OCI-LY1 (cell line): ENCODE measurements around the gene CTXN2.

ENCODE experiments used
- CTCF ChIP-seq: fragments of 200-600 bp; sonication (generic), shearing (Covaris generic); IDR thresholded peaks from 2 replicates; pipeline ENCODE4 v1.5.1; 2017; ENCODE audit warnings: mild to moderate bottlenecking, antibody characterized with exemption, low read length, moderate library complexity, mixed read lengths
- EZH2 ChIP-seq: fragments of 200-600 bp; sonication (generic), shearing (Covaris generic); IDR thresholded peaks from 2 replicates; pipeline ENCODE4 v1.8.0; 2017; ENCODE audit warnings: borderline replicate concordance, mixed run types, mild to moderate bottlenecking, antibody characterized with exemption, low read length, moderate library complexity, mixed read lengths

DNA sequence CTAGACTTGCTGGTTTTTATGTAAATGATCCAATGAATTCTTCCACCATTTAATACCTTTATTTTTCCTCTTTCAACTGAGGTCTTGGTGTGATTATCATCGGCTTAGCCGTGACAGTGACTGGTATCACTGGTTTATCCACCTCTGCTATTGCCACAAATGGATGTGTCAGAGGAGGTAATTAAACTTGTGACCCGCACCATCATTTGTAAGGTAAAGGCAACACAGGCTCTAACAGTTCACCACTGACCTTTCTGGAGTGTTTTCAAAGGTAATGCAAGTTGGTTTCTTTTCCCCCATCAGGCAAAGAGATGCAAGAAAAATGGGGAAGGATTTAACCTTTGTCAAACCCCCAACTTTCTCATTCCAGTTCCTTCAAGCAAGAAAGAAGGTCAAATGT, 34.3 kb downstream of the CTXN2 start:
- TF ChIP-seq CTCF = no peak
- no peak for TF ChIP-seq EZH2
